ENCODE data around the gene LRRC55. TPM values are rescaled to one million over a fixed set of nuclear protein-coding genes. Genes with fewer than 3 reads are reported as not detected.

The LRRC55 gene
- total RNA-seq, 4 donors from 2014 or later: 0.11 to 0.29 TPM; not detected in 2

GRCh38 chr11:57222239-57222638 lies 40.5 kb downstream of the LRRC55 start:
- Histone ChIP-seq H3K4me3 (replicated peaks in 1 of 3) (no peak overlapping the region), H3K4me1 (peaks cover 0 to 3% of the 10 kb centered on the region in 2 donors), H3K27me3 (no peaks in the 10 kb centered on the region), H3K9me3 (no peaks in the 10 kb centered on the region), H3K36me3 (no peaks in the 10 kb centered on the region), H3K27ac (no peak overlapping the region)
- no peak for DNase-seq
- intact Hi-C loops (cut with DNase I): no loop called here
- no peak for TF ChIP-seq POLR2A (IDR thresholded peaks at IDR 0.05)
- TF ChIP-seq, protein P1, sequence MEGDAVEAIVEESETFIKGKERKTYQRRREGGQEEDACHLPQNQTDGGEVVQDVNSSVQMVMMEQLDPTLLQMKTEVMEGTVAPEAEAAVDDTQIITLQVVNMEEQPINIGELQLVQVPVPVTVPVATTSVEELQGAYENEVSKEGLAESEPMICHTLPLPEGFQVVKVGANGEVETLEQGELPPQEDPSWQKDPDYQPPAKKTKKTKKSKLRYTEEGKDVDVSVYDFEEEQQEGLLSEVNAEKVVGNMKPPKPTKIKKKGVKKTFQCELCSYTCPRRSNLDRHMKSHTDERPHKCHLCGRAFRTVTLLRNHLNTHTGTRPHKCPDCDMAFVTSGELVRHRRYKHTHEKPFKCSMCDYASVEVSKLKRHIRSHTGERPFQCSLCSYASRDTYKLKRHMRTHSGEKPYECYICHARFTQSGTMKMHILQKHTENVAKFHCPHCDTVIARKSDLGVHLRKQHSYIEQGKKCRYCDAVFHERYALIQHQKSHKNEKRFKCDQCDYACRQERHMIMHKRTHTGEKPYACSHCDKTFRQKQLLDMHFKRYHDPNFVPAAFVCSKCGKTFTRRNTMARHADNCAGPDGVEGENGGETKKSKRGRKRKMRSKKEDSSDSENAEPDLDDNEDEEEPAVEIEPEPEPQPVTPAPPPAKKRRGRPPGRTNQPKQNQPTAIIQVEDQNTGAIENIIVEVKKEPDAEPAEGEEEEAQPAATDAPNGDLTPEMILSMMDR (IDR thresholded peaks at IDR 0.05): no peak
- 33 to 37% methylated on average over 1 of the region's 1 CpG for WGBS, 2 donors

GRCh38 chr11:57223601-57224000 lies 41.8 kb downstream of the LRRC55 start:
- Histone ChIP-seq H3K27ac (no peak overlapping the region), H3K4me3 (replicated peaks in 1 of 3) (no peak overlapping the region), H3K27me3 (no peaks in the 10 kb centered on the region), H3K4me1 (peaks cover 0 to 3% of the 10 kb centered on the region in 2 donors), H3K9me3 (no peaks in the 10 kb centered on the region), H3K36me3 (no peaks in the 10 kb centered on the region)
- no peak for DNase-seq
- intact Hi-C loops (cut with DNase I): no loop called here
- 82 to 87% methylated on average over 3 of the region's 3 CpGs for WGBS, 2 donors
- TF ChIP-seq, protein P1 (IDR thresholded peaks at IDR 0.05): no peak
- TF ChIP-seq POLR2A (IDR thresholded peaks at IDR 0.05): no peak

GRCh38 chr11:57224128-57224527 lies 42.4 kb downstream of the LRRC55 start:
- no peaks in the 10 kb centered on the region for H3K36me3 ChIP-seq
- no peaks in the 10 kb centered on the region for H3K27me3 ChIP-seq
- WGBS, 2 donors: 83 to 91% methylated on average over 2 of the region's 2 CpGs
- no peak for TF ChIP-seq POLR2A (IDR thresholded peaks at IDR 0.05)
- TF ChIP-seq, protein P1 (IDR thresholded peaks at IDR 0.05): no peak
- H3K4me1 ChIP-seq: peaks cover 0 to 3% of the 10 kb centered on the region in 2 donors
- H3K4me3 ChIP-seq (replicated peaks in 1 of 3): no peak overlapping the region
- intact Hi-C loops (cut with DNase I): no loop called here
- no peak overlapping the region for H3K27ac ChIP-seq
- DNase-seq: no peak
- H3K9me3 ChIP-seq: no peaks in the 10 kb centered on the region

GRCh38 chr11:57224537-57224936 lies 42.8 kb downstream of the LRRC55 start:
- H3K9me3 ChIP-seq: no peaks in the 10 kb centered on the region

DNA sequence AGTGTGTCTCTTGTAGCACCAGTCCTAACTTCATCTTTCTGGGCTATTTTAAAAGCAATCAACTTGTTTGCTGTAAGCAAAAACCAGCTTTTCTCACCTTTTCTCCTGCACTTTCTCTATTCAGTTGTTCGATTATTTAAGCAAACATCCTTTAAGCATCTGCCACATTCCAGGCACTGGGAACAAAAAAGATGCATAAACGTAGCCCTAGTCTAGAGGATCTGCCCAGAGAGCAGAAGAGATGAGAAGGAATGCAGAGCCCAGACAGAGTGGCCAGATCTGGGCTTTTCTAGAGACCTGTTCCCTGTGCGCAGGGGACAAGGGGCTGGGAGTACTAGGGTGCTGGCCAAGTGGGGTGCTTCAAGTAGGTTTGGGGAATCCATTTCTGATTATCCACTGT lies 46.8 kb downstream of the LRRC55 start:
- no peaks in the 10 kb centered on the region for H3K9me3 ChIP-seq
- intact Hi-C loops (cut with DNase I): no loop called here
- no peaks in the 10 kb centered on the region for H3K27me3 ChIP-seq
- no peaks in the 10 kb centered on the region for H3K36me3 ChIP-seq
- H3K27ac ChIP-seq: no peak overlapping the region
- TF ChIP-seq, protein P1 (IDR thresholded peaks at IDR 0.05): no peak
- TF ChIP-seq POLR2A (IDR thresholded peaks at IDR 0.05): no peak
- WGBS, 2 donors: 76% methylated on average over 3 of the region's 3 CpGs
- DNase-seq: no peak
- no peaks in the 10 kb centered on the region for H3K4me1 ChIP-seq
- no peak overlapping the region for H3K4me3 ChIP-seq (replicated peaks in 1 of 3)

More at GRCh38 chr11:57224537-57224936, 42.8 kb downstream of the LRRC55 start:
- DNase-seq: no peak
- H3K4me1 ChIP-seq: no peaks in the 10 kb centered on the region
- no peak for TF ChIP-seq POLR2A (IDR thresholded peaks at IDR 0.05)
- TF ChIP-seq, protein P1 (IDR thresholded peaks at IDR 0.05): no peak
- no peaks in the 10 kb centered on the region for H3K27me3 ChIP-seq
- H3K27ac ChIP-seq: no peak overlapping the region
- H3K4me3 ChIP-seq (replicated peaks in 1 of 3): no peak overlapping the region
- no peaks in the 10 kb centered on the region for H3K36me3 ChIP-seq
- intact Hi-C loops (cut with DNase I): no loop called here

All from thyroid gland (tissue), 4 donors.